SK-N-SH treated with all-trans-retinoic acid at 6 μM for 48 hours (cell line): ENCODE results near the gene CMIP.

ENCODE experiments used
- ATAC-seq: fragments of 200-7000 bp; cut with Tn5 transposase; 3 replicates; pipeline ENCODE4 v1.9.1; 2020; ENCODE audit warnings: mild to moderate bottlenecking, moderate library complexity
- ARNTL ChIP-seq: fragments of 450-650 bp; formaldehyde crosslinking; IDR thresholded peaks from 2 replicates; pipeline ENCODE4 v1.5.0; 2020; ENCODE audit warnings: low read depth, mild to moderate bottlenecking, moderate library complexity, borderline replicate concordance
- BACH2 ChIP-seq: fragments of 250-450 bp; sonication (Bioruptor Pico); IDR thresholded peaks from 2 replicates; pipeline ENCODE4 v1.9.0; 2021; ENCODE audit warnings: mild to moderate bottlenecking, borderline replicate concordance
- CSDC2 ChIP-seq: fragments of 250-450 bp; sonication (Bioruptor Pico); IDR thresholded peaks from 2 replicates; pipeline ENCODE4 v1.5.0; 2020; ENCODE audit warnings: mild to moderate bottlenecking, moderate library complexity
- ESRRG ChIP-seq: fragments of 250-450 bp; sonication (Bioruptor Pico); IDR thresholded peaks from 2 replicates; pipeline ENCODE4 v1.6.1; 2021; ENCODE audit warnings: mild to moderate bottlenecking
- GLIS3 ChIP-seq: fragments of 250-450 bp; sonication (Bioruptor Pico); IDR thresholded peaks from 2 replicates; pipeline ENCODE4 v1.5.0; 2020; ENCODE audit warnings: mild to moderate bottlenecking, moderate library complexity
- ISL1 ChIP-seq: fragments of 250-450 bp; sonication (Bioruptor Pico); IDR thresholded peaks from 2 replicates; pipeline ENCODE4 v2.1.2; 2022; ENCODE audit warnings: mild to moderate bottlenecking, moderate library complexity
- OSR1 ChIP-seq: fragments of 250-450 bp; sonication (Bioruptor Pico); IDR thresholded peaks from 2 replicates; pipeline ENCODE4 v1.8.0; 2022; ENCODE audit warnings: moderate library complexity, mild to moderate bottlenecking, inconsistent platforms
- PPARA ChIP-seq: fragments of 250-450 bp; sonication (Bioruptor Pico); IDR thresholded peaks from 2 replicates; pipeline ENCODE4 v1.5.0; 2020; ENCODE audit warnings: mild to moderate bottlenecking, borderline replicate concordance
- RARB ChIP-seq: fragments of 250-450 bp; sonication (Bioruptor Pico); IDR thresholded peaks from 2 replicates; pipeline ENCODE4 v1.8.0; 2021; ENCODE audit warnings: mild to moderate bottlenecking, moderate library complexity
- SNAI2 ChIP-seq: fragments of 250-450 bp; sonication (Bioruptor Pico); IDR thresholded peaks from 2 replicates; pipeline ENCODE4 v1.5.0; 2020; ENCODE audit warnings: mild to moderate bottlenecking, moderate library complexity
- TCF4 ChIP-seq: fragments of 250-450 bp; sonication (Bioruptor Pico); IDR thresholded peaks from 2 replicates; pipeline ENCODE4 v1.8.0; 2021; ENCODE audit warnings: mild to moderate bottlenecking, moderate library complexity, borderline replicate concordance
- TOX ChIP-seq: fragments of 250-450 bp; sonication (Bioruptor Pico); IDR thresholded peaks from 2 replicates; pipeline ENCODE4 v1.8.0; 2021; ENCODE audit warnings: mild to moderate bottlenecking, moderate library complexity, borderline replicate concordance
- ZC3H10 ChIP-seq: fragments of 250-450 bp; sonication (Bioruptor Pico); IDR thresholded peaks from 2 replicates; pipeline ENCODE4 v1.5.1; 2021; ENCODE audit warnings: mild to moderate bottlenecking, moderate library complexity
- ZFP3 ChIP-seq: fragments of 250-450 bp; sonication (Bioruptor Pico); IDR thresholded peaks from 2 replicates; pipeline ENCODE4 v1.5.0; 2020; ENCODE audit warnings: mild to moderate bottlenecking, moderate library complexity
- ZFP30 ChIP-seq: fragments of 450-650 bp; formaldehyde crosslinking; IDR thresholded peaks from 2 replicates; pipeline ENCODE4 v1.5.0; 2022; ENCODE audit warnings: mild to moderate bottlenecking, moderate library complexity
- ZNF565 ChIP-seq: fragments of 450-650 bp; formaldehyde crosslinking; conservative IDR thresholded peaks from 2 replicates; pipeline ENCODE4 v1.5.0; 2020; ENCODE audit warnings: low read depth, mild to moderate bottlenecking, moderate library complexity
- ZNF70 ChIP-seq: fragments of 450-650 bp; formaldehyde crosslinking; IDR thresholded peaks from 2 replicates; pipeline ENCODE4 v1.5.0; 2020; ENCODE audit warnings: mild to moderate bottlenecking, moderate library complexity
- TF ChIP-seq, protein P1 (sequence below): fragments of 250-450 bp; sonication (Bioruptor Pico); IDR thresholded peaks from 2 replicates; pipeline ENCODE4 v1.8.0; 2020; ENCODE audit warnings: mild to moderate bottlenecking, moderate library complexity, borderline replicate concordance
- TF ChIP-seq, protein P2 (sequence below): fragments of 250-450 bp; sonication (Bioruptor Pico); IDR thresholded peaks from 2 replicates; pipeline ENCODE4 v1.5.1; 2021; ENCODE audit warnings: mild to moderate bottlenecking, moderate library complexity
- TF ChIP-seq, protein P3 (sequence below): fragments of 250-450 bp; sonication (Bioruptor Pico); IDR thresholded peaks from 2 replicates; pipeline ENCODE4 v1.8.0; 2021; ENCODE audit warnings: low read depth, mild to moderate bottlenecking, moderate library complexity, borderline replicate concordance

CMIP gene

DNA sequence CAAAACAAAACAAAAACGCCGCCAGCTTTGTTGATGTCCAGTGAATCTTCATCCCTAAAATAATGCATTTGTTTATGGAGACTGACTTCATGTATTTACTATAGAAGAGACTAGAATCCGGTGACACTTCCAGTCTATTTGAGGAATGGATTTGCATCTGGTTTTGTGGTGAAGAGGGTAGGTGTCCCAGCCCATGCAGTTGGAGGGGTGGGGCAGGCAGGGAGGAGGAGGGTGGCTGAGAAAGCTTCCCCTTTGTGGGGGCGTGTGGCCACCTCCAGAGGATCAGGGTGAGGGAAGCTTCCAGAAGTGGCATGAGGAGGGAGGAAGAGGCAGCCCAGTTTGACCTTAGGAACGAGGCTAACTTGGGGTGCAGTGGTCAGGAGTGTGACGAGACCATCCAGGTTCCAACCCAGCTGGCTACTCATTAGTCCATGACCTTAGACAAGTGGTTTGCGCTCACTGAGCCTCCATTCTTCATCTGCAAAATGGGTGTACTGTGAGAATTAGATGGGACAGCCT is 69.5 kb downstream of the CMIP start:
- no peak for ATAC-seq
- no peak for TF ChIP-seq ISL1 (CRISPR knock-in tag)
- TF ChIP-seq, protein P1, sequence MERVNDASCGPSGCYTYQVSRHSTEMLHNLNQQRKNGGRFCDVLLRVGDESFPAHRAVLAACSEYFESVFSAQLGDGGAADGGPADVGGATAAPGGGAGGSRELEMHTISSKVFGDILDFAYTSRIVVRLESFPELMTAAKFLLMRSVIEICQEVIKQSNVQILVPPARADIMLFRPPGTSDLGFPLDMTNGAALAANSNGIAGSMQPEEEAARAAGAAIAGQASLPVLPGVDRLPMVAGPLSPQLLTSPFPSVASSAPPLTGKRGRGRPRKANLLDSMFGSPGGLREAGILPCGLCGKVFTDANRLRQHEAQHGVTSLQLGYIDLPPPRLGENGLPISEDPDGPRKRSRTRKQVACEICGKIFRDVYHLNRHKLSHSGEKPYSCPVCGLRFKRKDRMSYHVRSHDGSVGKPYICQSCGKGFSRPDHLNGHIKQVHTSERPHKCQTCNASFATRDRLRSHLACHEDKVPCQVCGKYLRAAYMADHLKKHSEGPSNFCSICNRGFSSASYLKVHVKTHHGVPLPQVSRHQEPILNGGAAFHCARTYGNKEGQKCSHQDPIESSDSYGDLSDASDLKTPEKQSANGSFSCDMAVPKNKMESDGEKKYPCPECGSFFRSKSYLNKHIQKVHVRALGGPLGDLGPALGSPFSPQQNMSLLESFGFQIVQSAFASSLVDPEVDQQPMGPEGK: no peak
- no peak for TF ChIP-seq BACH2
- TF ChIP-seq ARNTL: no peak
- no peak for TF ChIP-seq TCF4 (CRISPR knock-in tag)
- TF ChIP-seq ESRRG (CRISPR knock-in tag): no peak
- no peak for TF ChIP-seq ZFP3
- TF ChIP-seq PPARA (CRISPR knock-in tag): no peak
- TF ChIP-seq ZNF70 (CRISPR knock-in tag): no peak
- no peak for TF ChIP-seq ZFP30 (CRISPR knock-in tag)
- no peak for TF ChIP-seq TOX (CRISPR knock-in tag)

DNA sequence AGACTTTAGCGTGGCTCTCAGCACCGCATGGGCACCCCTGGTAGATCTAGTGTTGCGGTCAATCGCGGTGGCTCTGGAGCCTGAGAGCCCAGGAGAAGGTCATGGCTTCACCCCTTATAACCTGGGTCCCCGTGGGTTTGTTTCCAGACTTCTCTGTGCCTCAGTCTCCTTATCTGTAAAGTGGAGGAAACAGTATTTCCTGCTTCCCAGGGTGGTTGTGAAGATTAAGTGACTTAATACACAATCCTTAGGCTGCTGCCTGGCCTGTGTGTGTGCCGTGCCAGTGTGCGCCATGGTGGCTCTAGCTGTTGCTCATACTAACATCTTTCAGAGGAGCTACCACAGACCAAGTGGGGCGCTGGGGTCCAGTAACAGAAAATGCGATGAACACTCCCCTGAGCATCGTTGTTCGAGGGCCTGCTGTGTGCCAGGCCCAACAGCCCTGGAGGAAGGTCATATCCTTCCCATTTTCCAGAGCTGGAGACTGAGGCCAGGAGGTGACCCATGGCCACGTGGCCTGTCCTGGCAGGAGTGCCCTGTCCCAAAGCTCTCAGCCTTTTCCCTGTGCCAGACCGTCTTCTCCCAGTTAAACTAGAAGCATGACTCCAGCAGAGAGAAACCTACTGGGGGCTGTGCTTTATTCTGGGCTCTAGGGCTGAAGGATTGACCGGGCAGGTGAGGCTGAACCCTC is 70.1 kb downstream of the CMIP start:
- ATAC-seq: no peak
- TF ChIP-seq ARNTL (no peak), ZFP30 (CRISPR knock-in tag) (no peak), ISL1 (CRISPR knock-in tag) (no peak), GLIS3 (no peak), ZNF565 (CRISPR knock-in tag) (no peak), ZC3H10 (CRISPR knock-in tag) (no peak), OSR1 (CRISPR knock-in tag) (no peak), SNAI2 (CRISPR knock-in tag) (no peak), RARB (CRISPR knock-in tag) (no peak), ZNF70 (CRISPR knock-in tag) (no peak)
- TF ChIP-seq, protein P2, sequence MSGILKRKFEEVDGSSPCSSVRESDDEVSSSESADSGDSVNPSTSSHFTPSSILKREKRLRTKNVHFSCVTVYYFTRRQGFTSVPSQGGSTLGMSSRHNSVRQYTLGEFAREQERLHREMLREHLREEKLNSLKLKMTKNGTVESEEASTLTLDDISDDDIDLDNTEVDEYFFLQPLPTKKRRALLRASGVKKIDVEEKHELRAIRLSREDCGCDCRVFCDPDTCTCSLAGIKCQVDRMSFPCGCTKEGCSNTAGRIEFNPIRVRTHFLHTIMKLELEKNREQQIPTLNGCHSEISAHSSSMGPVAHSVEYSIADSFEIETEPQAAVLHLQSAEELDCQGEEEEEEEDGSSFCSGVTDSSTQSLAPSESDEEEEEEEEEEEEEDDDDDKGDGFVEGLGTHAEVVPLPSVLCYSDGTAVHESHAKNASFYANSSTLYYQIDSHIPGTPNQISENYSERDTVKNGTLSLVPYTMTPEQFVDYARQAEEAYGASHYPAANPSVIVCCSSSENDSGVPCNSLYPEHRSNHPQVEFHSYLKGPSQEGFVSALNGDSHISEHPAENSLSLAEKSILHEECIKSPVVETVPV (CRISPR knock-in tag): no peak
- TF ChIP-seq, protein P1: no peak

DNA sequence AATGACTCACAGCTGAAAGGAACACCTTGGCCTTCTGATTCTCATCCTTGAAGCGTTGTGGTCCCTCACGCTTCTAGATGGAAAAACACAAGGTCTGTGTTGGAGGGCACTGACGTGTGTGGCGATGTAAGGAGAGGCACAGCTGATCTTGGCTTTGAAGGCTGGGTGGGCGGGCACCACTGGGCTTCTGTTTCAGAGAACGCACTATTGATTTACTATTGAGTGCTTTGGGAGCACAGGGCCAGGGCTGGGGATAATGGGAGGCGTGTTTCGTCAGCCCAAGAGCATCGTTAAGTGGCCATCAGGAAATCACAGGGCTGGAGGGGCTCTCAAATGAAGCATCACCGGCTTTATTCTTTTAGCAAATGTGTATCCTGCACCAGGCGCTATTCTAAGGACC is 70.7 kb downstream of the CMIP start:
- no peak for ATAC-seq
- no peak for TF ChIP-seq CSDC2 (CRISPR knock-in tag)
- TF ChIP-seq BACH2: no peak
- TF ChIP-seq, protein P2 (CRISPR knock-in tag): no peak
- TF ChIP-seq, protein P3, sequence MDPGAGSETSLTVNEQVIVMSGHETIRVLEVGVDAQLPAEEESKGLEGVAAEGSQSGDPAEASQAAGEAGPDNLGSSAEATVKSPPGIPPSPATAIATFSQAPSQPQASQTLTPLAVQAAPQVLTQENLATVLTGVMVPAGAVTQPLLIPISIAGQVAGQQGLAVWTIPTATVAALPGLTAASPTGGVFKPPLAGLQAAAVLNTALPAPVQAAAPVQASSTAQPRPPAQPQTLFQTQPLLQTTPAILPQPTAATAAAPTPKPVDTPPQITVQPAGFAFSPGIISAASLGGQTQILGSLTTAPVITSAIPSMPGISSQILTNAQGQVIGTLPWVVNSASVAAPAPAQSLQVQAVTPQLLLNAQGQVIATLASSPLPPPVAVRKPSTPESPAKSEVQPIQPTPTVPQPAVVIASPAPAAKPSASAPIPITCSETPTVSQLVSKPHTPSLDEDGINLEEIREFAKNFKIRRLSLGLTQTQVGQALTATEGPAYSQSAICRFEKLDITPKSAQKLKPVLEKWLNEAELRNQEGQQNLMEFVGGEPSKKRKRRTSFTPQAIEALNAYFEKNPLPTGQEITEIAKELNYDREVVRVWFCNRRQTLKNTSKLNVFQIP: no peak
- no peak for TF ChIP-seq ZNF565 (CRISPR knock-in tag)
- no peak for TF ChIP-seq ZNF70 (CRISPR knock-in tag)
- TF ChIP-seq ZC3H10 (CRISPR knock-in tag): no peak
- TF ChIP-seq GLIS3: no peak

DNA sequence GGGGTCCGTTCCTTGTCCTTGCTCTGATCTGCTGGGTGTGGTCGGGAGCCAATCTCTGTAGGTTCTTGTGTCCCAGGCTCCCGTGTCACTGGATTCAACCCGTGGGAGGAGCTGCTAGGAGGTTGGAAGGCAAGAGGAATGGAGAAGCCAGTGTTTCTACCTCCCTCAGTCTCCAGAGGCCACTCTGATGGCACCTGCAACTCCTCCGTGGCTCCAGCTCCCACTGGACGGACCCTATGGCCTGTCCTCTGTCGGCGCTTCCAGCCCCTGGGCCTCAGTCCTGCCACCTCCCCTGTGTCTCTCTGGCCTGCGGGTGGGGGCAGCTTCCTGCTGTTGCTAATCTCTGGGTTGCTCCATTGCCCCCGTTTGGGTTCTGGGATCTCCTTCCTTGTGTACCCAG is 71.1 kb downstream of the CMIP start:
- no peak for ATAC-seq
- TF ChIP-seq ZC3H10 (CRISPR knock-in tag): no peak
- no peak for TF ChIP-seq ARNTL
- TF ChIP-seq OSR1 (CRISPR knock-in tag): no peak
- peak; percentile 16; the same call in 1 of the 2 replicates for TF ChIP-seq ZNF70 (CRISPR knock-in tag)
- TF ChIP-seq, protein P3: no peak
- TF ChIP-seq ISL1 (CRISPR knock-in tag): no peak
- TF ChIP-seq, all 23 proteins: peak for 1
